Measurements from ENCODE around the gene COL6A3. TPM values are rescaled to one million over a fixed set of nuclear protein-coding genes. Genes with fewer than 3 reads are reported as not detected.

Gene COL6A3
- total and polyA plus RNA-seq, 9 of the 15 experiments (the other 6 are each of a cell fraction or from before 2014, with no cell fraction given) = 0.07 to 4.1 (median 1.5) TPM

DNA sequence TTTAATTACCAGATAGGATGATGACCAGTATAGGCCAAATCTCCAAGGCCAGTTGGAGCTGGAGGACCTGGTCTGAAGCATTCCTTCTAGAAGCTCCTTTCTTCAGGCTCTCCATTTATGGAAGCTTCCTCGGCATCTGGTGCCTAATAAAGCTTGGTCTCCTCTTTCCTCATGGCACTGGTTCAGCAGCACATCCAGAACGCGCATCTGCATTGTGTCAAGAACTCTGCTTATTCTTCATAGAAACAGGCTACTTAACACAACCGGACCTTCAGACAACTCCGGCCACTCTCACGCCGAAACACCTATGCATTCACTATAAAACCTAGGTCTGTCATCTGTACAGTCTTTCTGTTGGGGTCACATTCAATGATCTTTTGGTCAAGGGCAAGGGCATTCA, 99.8 kb downstream of the COL6A3 start:
- no peaks in the 10 kb centered on the region for H3K36me3 ChIP-seq (ENCODE audit: control insufficient read depth, insufficient read depth, low read length)
- H3K9ac ChIP-seq (ENCODE audit: insufficient read depth in 1 of 2, low read depth in 2 of 2, low read length in 2 of 2) = no peak overlapping the region
- no peak overlapping the region for H3K27ac ChIP-seq (ENCODE audit: extremely low read depth, low read depth, low read length)
- H3K4me2 ChIP-seq (ENCODE audit: insufficient read depth, low read length) = no peak overlapping the region
- TF ChIP-seq, protein P1, sequence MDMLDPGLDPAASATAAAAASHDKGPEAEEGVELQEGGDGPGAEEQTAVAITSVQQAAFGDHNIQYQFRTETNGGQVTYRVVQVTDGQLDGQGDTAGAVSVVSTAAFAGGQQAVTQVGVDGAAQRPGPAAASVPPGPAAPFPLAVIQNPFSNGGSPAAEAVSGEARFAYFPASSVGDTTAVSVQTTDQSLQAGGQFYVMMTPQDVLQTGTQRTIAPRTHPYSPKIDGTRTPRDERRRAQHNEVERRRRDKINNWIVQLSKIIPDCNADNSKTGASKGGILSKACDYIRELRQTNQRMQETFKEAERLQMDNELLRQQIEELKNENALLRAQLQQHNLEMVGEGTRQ (CRISPR knock-in tag; IDR thresholded peaks at IDR 0.05) = no peak
- TF ChIP-seq, protein P2, sequence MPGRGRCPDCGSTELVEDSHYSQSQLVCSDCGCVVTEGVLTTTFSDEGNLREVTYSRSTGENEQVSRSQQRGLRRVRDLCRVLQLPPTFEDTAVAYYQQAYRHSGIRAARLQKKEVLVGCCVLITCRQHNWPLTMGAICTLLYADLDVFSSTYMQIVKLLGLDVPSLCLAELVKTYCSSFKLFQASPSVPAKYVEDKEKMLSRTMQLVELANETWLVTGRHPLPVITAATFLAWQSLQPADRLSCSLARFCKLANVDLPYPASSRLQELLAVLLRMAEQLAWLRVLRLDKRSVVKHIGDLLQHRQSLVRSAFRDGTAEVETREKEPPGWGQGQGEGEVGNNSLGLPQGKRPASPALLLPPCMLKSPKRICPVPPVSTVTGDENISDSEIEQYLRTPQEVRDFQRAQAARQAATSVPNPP (IDR thresholded peaks at IDR 0.05; ENCODE audit: borderline replicate concordance, insufficient read depth, insufficient read length) = no peak
- intact Hi-C loops (cut with micrococcal nuclease) (no loop called here), in situ Hi-C loops (cut with MboI) (no loop called here)
- no peaks in the 10 kb centered on the region for H4K20me1 ChIP-seq (replicated peaks; ENCODE audit: control insufficient read depth, insufficient read depth, low read length)
- POLR2A ChIA-PET = no interaction called here
- H2AFZ ChIP-seq (ENCODE audit: low read depth, low read length) = no peak overlapping the region
- 0% methylated on average over 6 of the region's 7 CpGs for WGBS (ENCODE audit: insufficient coverage, low coverage, missing lambda C conversion rate)
- no peaks in the 10 kb centered on the region for H3K9me3 ChIP-seq (replicated peaks; ENCODE audit: control insufficient read depth, insufficient read depth, low read depth, low read length)
- BruUV-seq (replicated peaks) = no TSS peak
- H3K9me1 ChIP-seq (ENCODE audit: control insufficient read depth, insufficient read depth, low read length) = no peaks in the 10 kb centered on the region
- no peak for FAIRE-seq
- H3K27me3 ChIP-seq (ENCODE audit: control insufficient read depth in 2 of 2, insufficient read depth in 2 of 2, low read length in 2 of 2) = peaks cover 0 to 6% of the 10 kb centered on the region in 2 experiments; a peak in 1 of 5 replicates
- CTCF ChIA-PET (ENCODE audit: low intra/inter-chr PET ratio) = no interaction called here
- ATAC-seq = no peak
- H3K4me3 ChIP-seq = no peak overlapping the region
- DNase-seq (ENCODE audit: extremely low read depth in 1 of 4, low spot score in 3 of 4) = no peak
- no peaks in the 10 kb centered on the region for H3K79me2 ChIP-seq (ENCODE audit: control insufficient read depth, insufficient read depth, low read length)
- no peaks in the 10 kb centered on the region for H3K4me1 ChIP-seq (replicated peaks in 1 of 2; ENCODE audit: control insufficient read depth in 2 of 2, insufficient read depth in 2 of 2, low read length in 2 of 2)

All from K562 (cell line).